ENCODE measurements around the gene DNAJC22. TPM values are rescaled to one million over a fixed set of nuclear protein-coding genes. Genes with fewer than 3 reads are reported as not detected.
A peak's percentile ranks its signal among the peaks of the same experiment; 100 is the strongest.

DNAJC22 gene
- total RNA-seq, 4 donors from 2014 or later: 5.0 to 57.8 (median 56.4) TPM

DNA sequence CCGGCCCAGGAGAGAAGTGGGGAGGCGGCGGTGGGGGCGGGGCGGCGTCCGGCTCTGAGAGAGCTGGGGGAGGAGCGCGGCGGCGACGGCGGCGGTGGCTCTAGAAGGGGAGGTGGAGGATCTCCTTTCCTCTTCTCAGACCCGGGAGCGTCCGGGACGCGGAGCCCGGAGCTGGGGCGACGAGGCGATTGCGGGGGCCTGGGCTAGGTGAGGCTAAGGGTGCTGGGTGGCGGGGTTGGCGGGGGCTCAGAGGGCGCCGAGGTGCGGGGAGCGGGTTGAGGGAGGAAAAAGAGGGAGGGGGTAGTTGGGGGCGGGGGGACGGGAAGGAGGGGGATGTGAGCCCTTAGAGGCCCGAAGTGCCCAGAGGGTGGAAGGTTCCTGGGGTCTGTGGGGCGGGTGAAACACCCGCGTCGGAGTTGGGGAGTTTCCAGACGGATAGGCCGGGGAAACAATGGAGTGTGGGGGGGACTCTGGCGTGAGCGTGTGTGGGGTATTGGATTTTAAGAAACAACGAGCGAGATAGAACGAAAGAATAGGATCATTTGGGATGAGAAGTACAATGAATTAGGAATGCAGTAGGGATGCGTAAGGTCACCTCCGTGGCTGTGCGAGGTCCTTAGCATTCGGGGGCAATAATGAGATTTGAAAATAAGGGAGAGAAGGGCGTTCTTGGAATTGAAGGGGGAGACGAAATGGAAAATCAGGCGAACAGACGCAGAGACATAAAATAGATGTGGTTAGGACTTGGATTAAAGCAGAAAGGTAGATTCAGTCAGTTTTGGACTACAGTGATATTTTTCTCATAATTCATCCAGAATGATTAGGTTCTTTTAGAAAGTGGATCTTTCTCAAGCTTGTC is 20.9 kb downstream of the DNAJC22 start, which contains the start of gene SPATS2:
TSS of gene SPATS2 (plus strand) at position 82 of the 859 bp plus-strand sequence. CDS start 93,551 bp downstream, outside the sequence.
- Histone ChIP-seq H3K27ac (peak within 1 kb of the TSS; percentile 93 to 97 (median 94)), H3K9me3 (no peaks in the 10 kb centered on the region), H3K4me3 (peak within 1 kb of the TSS; percentile 76 to 90 (median 82)), H3K27me3 (no peaks in the 10 kb centered on the region), H3K4me1 (peaks cover 0 to 18% (median 0%) of the 10 kb centered on the region in 4 donors), H3K36me3 (no peaks in the 10 kb centered on the region)
- peak in 2 of 3 donors; percentile 90 to 97 for DNase-seq
- TF ChIP-seq CTCF (IDR thresholded peaks at IDR 0.05) (no peak), POLR2A (IDR thresholded peaks at IDR 0.05) (peak; percentile 4)

GRCh38 chr12:49368240-49368600 is 21.5 kb downstream of the DNAJC22 start:
- no peaks in the 10 kb centered on the region for H3K9me3 ChIP-seq
- peak overlapping the region in 3 of 4 donors; percentile 77 to 90 (median 87) for H3K4me3 ChIP-seq
- no peaks in the 10 kb centered on the region for H3K27me3 ChIP-seq
- DNase-seq: no peak
- TF ChIP-seq POLR2A (IDR thresholded peaks at IDR 0.05) (no peak), CTCF (IDR thresholded peaks at IDR 0.05) (no peak)
- H3K36me3 ChIP-seq: no peaks in the 10 kb centered on the region
- peaks cover 0 to 18% (median 0%) of the 10 kb centered on the region in 4 donors for H3K4me1 ChIP-seq
- H3K27ac ChIP-seq: peak overlapping the region; percentile 93 to 97 (median 94)

GRCh38 chr12:49369411-49370145 is 22.9 kb downstream of the DNAJC22 start:
- Histone ChIP-seq H3K4me3 (no peak overlapping the region), H3K27me3 (no peaks in the 10 kb centered on the region), H3K36me3 (no peaks in the 10 kb centered on the region), H3K9me3 (no peaks in the 10 kb centered on the region), H3K4me1 (peaks cover 0 to 18% (median 0%) of the 10 kb centered on the region in 4 donors), H3K27ac (peak overlapping the region in 3 of 4 donors; percentile 17 to 55 (median 28))
- peak; percentile 21 to 42 (median 31) for TF ChIP-seq CTCF (IDR thresholded peaks at IDR 0.05)
- no peak for TF ChIP-seq POLR2A (IDR thresholded peaks at IDR 0.05)
- DNase-seq: peak in 2 of 3 donors; percentile 52 to 63

GRCh38 chr12:49370539-49370938 is 23.9 kb downstream of the DNAJC22 start:
- no peaks in the 10 kb centered on the region for H3K9me3 ChIP-seq
- H3K4me1 ChIP-seq: peaks cover 0 to 18% (median 0%) of the 10 kb centered on the region in 4 donors
- DNase-seq: no peak
- TF ChIP-seq CTCF (IDR thresholded peaks at IDR 0.05) (no peak), POLR2A (IDR thresholded peaks at IDR 0.05) (no peak)
- H3K27ac ChIP-seq: no peak overlapping the region
- no peaks in the 10 kb centered on the region for H3K27me3 ChIP-seq
- no peak overlapping the region for H3K4me3 ChIP-seq
- no peaks in the 10 kb centered on the region for H3K36me3 ChIP-seq

DNA sequence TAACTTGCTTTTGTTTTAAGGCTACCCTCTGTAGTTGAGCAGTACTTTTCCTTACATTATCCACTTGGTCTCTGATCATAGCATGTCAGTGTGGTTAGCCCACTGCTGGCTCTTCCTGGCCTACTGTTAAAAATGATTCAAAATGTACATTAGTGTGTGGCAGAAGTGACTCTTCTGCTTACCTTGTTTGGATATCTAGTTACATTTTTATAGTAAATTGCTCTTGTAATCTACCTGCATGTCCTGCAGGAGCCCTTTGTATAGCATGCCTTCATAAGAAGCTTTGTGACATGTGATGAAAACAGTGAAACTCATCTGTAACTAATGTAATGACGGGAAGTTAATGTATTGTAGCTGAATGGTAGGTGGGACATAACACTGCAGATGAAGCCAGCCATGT is 28.7 kb downstream of the DNAJC22 start:
- no peak overlapping the region for H3K4me3 ChIP-seq
- no peaks in the 10 kb centered on the region for H3K36me3 ChIP-seq
- H3K27ac ChIP-seq: no peak overlapping the region
- no peaks in the 10 kb centered on the region for H3K9me3 ChIP-seq
- H3K27me3 ChIP-seq: no peaks in the 10 kb centered on the region
- no peak for TF ChIP-seq POLR2A (IDR thresholded peaks at IDR 0.05)
- TF ChIP-seq CTCF (IDR thresholded peaks at IDR 0.05): no peak
- H3K4me1 ChIP-seq: no peaks in the 10 kb centered on the region
- no peak for DNase-seq

Measured in Peyer's patch (tissue), 4 donors.